GM18502 (cell line): ENCODE data around the gene TMEM143.
"Not testable (repeated sequence)": the region's sequence is repeated elsewhere in the genome, so short reads cannot be mapped to it uniquely, and the experiment has no call there.

Source experiments
- ATAC-seq: cut with Tn5 transposase; IDR thresholded peaks from one replicate; pipeline ENCODE4 v1.9.1; 2021; ENCODE audit warnings: mild to moderate bottlenecking; ENCODE audit not compliant: unreplicated experiment, poor library complexity

Gene TMEM143

DNA sequence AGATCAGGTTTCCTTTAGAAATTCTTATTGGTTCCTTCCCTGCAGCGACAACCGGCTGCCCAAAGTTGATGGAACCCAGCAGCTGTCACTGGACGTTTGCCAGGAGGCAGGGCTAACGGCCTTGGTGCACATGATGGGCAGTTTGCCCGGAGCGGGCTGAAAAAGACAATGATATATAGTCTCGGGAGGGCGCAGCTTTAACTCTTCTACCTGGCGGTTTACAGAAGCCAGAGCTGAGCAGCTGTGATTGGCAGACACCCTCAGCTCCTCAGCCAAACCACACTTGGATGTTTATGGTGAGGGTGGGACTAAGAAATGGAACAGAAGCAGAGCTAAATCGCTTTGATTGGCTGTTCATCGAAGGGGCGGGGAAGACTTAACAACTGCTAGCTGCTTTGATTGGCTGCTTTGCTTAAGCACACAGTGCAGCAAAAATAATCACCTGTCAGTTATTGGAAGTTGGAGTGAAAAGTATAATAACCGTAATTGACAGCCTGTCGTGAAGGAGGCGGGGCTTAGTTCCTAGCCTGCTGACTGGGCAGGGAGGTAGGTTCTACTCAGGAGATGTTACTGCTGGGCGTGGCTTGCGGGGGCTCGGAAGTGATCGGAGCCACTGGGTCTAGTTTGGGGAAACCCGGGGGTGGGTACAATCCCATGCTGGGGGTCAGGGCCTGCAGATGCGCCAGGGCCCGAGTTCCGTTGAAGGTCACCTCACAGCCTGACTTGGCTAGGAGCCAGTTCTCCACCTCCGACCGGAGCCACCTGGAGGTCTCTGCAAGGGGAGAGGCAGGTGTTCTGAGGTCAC is 30.9 kb downstream of the TMEM143 start:
- peak; percentile 59 for ATAC-seq

GRCh38 chr19:48332351-48332661 is 31.4 kb downstream of the TMEM143 start:
- ATAC-seq, result no peak

- peak; percentile 29 for ATAC-seq
Observed at GRCh38 chr19:48330012-48330681, 33.6 kb downstream of the TMEM143 start.

DNA sequence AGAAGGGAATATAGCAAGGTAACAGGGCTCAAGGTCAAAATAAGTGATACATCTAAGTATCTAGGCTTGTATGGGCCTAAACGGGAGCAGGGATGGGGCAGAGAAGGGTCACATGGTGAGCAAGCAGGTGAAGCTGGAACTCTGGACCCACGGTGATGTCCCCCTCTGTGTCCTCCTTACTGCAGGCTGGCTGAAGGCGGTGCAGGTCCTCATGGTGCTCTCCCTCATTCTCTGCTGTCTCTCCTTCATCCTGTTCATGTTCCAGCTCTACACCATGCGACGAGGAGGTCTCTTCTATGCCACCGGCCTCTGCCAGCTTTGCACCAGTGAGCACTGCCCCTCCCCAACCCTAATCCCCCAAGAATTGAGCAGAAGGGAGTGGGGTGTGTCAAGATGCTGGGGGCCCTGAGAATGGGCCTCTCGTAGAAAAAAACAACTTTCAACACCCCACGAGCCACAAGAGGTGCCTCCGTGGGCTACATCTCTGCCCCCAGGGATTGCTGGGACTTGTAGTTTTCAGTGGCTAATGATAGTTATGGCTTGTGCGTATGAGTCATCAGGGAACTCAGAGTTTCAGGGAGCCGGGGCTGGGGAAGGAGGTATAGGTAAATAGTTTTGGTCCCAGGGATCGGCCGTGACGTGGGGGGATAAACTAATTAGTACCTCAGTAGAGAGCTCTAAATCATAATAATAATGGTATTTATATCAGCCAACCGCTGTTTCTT is 34.4 kb downstream of the TMEM143 start:
- ATAC-seq, result no peak

DNA sequence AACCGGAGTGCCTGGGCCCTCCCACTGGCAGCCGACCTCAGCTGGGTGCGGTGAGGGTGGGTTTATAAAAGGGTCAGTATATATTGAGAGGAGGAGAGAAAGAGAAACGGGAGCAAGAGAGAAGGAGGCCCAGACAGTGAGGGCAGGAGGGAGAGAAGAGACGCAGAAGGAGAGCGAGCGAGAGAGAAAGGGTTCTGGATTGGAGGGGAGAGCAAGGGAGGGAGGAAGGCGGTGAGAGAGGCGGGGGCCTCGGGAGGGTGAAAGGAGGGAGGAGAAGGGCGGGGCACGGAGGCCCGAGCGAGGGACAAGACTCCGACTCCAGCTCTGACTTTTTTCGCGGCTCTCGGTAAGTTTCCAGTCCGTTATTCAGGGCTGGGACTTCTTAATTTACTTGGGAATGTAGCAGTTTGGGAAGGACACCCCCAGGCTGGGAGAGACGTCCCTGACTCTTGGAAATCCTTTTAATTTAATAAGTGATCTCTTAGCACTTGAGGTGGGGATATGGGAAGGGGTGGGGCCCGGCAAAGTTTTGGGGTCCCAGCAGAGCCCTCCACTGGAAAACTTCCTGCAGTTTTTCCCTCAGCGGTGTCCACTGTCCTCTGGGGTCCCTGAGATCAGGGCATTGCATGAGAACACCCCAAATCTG is 38.4 kb downstream of the TMEM143 start, which contains the start of gene EMP3:
Gene EMP3 (plus strand): TSS at position 288 of the 646 bp plus-strand sequence. CDS start 1,293 bp downstream, outside the sequence.
- no peak for ATAC-seq

- peak; percentile 64 for ATAC-seq
Observed at GRCh38 chr19:48321622-48322591, 41.8 kb downstream of the TMEM143 start.

DNA sequence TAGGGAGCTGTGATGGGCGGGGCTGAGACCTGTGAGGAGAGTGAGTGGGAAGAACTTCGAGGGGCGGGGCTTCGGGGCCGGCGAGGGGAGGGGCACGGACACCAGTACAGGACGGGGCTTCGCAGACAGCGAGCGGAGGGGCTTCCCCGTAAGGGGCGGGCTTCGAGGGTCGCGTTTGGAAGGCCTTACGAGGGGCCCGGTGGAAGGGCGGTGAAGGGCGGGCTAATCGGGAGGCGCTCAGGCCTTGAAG is 42.4 kb downstream of the TMEM143 start:
- peak; percentile 54 for ATAC-seq

DNA sequence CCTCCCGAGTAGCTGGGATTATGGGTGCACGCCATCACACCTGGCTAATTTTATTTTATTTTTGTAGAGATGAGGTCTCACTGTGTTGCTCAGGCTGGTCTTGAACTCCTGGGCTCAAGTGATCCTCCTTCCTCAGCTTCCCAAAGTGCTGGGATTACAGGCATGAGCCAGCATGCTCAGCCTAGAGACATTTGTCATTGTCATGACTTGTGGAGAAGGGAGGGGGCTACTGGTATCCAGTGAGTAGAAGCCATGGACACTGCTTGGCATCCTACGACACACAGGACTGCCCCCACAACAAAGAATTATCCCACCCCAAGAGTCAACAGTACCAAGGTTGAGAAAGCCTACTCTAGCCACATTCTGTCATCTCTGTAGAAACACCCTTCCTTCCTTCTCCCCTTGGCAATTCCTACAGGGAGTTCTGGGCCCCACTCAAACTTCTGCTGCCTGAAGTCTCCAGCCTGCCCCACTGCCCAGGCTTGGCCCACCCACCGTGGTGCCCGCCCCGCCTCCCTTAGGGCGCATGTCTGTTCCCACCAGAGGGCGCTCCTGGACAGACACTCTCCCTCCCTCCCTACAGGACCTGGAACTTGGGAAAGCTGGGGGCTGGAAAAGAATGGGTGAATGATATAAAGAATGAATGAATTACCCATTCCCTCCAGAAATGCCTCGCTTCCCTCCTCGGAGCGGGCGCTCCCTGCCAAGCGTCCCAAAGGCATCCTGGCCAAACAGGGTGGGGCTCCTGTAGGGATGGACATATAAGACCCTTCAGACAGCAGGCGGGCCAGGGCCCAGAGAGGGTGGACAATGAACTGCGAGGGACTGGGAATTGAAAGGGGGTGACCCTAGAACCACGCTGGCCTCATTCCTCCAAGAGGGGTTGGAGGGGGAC is 43.8 kb downstream of the TMEM143 start:
- no peak for ATAC-seq

DNA sequence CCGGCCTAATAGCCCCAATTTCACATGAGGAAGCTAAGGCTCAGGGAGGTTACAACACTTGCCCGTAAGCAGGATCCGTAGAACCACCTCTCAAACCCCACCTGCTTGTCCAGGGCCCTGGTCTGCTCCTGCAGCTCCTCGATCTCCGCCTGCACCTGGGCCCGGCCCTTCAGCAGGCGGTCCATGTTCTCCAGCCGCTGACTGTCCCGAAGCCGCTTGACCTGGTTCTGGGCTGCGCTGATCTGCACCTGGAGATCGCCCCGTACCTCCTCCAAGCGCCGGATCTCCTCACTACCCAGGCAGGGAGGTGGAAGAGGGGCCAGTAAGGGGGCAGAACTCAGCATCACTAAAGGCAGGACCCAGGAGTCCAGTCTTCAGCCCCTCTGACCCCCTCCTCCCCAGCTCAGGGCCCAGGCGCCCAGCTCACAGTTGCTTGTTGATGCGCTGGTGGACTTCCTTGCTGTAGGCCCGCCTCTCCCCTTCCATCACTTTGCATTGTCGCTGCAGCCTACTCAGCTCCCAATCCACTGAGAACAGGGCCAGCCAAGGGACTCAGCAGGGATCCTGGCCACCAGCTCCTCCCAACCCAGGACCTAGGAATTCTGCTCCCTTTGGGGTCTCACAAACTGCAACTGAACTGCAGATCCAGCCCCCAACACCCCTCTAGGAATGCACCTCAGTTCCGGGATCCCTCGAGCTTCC is 45.3 kb downstream of the TMEM143 start:
- no peak for ATAC-seq

GRCh38 chr19:48317708-48317960 is 46.1 kb downstream of the TMEM143 start:
- ATAC-seq, result not testable (repeated sequence)

DNA sequence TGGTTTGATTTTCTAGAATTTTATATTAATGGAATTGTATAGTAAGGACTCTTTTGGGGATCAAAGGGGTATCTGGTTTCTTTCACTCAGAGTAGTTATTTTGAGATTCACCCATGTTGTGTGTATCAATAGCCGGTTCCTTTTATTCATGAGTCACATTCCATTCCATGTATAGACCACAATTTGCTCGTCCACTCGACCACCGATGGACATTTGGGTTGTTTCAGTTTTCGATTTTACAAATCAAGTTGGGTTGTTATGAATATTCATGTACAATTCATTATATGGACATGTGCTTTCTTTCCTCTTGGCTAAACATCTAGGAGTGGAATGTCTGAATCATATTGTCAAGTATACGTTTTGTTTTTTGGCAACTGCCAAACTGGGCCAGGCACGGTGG is 48.0 kb downstream of the TMEM143 start:
- ATAC-seq, result no peak

DNA sequence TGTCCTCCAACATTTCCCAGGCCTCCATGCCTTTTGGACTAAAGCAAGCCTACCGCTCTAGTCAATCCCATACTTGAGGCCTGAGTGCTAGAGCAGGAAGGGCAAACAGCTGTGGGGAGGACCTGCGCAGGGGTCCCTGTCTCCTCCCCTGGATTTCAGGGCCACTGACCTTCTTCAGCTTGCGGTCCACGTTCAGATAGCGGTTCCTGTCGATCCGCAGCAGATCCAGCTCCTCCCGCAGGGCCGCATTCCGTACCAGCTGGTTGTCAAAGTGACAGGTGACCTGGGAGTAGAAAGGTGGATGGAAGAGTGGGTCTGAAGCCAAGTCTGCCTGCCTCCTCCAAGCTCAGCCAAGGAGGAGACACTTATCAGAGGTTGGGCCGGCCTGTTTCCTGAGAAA is 52.4 kb downstream of the TMEM143 start:
- ATAC-seq, result no peak

DNA sequence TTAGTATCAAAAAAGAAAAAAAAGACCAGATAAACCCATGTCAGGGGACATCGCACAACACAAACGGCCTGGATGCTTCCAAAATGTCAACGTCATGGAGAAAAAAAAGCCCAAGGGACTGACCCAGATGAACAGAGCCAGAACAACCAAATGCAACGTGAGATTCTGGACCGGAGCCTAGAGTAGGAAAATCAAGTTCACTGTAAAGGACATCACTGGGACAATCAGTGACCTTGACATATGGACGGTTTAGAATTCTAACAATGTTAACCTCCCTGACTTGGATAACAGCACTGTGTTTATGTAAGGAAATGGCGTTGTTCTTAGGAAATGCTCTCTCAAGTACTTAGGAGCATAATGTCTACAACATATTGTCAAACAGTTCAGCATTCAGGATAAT is 53.5 kb downstream of the TMEM143 start:
- no peak for ATAC-seq

- not testable (repeated sequence) for ATAC-seq
Observed at GRCh38 chr19:48309731-48310130, 54.0 kb downstream of the TMEM143 start.

DNA sequence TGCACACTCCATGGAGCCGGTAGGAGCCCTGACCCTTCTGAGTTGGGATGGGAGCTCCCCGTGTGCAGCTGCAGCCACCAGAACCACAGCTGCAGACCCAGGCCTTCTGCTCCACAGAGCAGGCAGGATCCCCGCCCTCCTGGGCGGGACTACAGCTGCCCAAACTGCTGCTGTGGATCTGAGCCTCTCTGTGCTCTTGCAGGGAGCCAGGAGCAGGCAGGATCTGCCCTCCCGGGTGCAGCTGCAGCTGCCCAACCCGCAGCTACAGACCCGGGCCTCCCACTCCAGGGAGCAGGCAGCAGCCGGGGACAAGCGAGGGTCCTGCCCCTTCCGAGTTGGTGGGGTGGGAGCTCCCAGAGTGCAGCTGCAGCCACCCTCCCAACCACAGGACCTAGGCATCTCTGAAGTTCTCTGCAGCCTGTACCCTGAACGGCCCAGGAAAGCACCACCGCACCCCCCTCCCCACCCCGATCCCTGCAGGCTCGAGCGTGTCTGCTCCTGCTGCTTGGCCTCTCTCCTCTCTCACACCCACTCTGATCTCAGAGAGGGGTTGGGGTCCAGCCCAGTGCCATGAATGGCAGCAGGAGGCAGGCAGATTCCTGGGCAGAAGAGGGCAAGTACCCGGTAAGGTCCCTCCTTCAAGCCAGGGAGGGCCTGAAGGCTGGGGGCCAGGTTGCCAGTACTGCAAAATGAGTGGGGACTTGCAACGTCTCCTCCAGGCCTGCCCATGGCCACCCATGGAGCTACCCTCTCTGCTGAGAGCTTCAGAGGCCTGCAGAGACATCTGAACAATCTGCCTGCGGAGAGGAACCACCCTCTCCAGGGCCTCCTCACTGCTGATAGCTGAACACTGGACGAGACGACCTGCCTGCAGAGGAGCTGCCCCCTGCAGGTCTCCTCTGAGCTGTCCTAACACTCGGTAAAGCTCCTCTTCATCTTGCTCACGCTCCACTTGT is 54.8 kb downstream of the TMEM143 start:
- no peak for ATAC-seq

DNA sequence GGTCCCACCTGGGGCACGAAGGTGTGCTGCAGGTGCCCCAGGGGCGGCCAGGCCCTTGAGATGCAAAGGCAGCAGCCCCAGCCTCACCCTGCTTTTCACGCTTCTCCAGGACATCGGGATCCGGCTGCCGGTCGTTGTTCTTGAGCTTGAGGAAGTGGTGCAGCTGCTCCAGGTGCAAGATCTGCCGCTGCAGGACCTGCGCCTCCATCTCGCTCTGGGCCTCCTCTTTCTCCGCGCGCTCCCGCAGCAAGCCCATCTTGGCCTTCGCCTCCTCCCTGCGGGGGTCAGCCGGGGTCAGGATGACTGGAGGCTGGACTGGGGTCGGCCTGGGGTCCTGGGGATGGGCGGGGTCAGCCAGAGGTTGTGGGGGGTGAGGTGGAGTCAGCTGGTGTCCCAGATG is 59.9 kb downstream of the TMEM143 start:
- no peak for ATAC-seq

GRCh38 chr19:48303367-48303766 is 60.4 kb downstream of the TMEM143 start:
- no peak for ATAC-seq

DNA sequence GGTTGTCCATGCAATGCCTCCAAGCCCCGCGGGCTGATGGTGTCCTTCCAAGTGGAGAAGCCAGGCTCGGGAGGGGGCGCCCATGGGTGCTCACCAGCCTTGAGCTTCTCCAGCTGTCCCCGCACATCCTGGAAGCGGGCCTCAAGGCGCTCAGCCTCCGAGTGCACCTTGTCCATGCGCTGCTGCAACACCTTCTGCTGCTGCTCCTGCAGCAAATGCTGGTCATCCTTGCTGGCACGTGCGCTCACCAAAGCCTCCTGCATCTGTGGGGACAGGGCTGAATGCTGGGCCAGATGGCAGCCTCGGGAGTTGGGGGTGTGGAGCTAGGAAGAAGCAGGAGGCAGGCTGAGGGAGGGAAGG is 61.2 kb downstream of the TMEM143 start:
- no peak for ATAC-seq
